B cell (primary cell): Measurements from ENCODE around the gene TEAD1.

Experiments
- EZH2 ChIP-seq: IDR thresholded peaks from 2 replicates; pipeline ENCODE4 v1.6.1; 2012; ENCODE audit warnings: borderline replicate concordance, low read depth, mild to moderate bottlenecking, moderate library complexity, low read length; ENCODE audit not compliant: insufficient read depth, poor library complexity, severe bottlenecking
- TF ChIP-seq, protein P1 (sequence below): fragments of 200-600 bp; IDR thresholded peaks from one replicate; pipeline ENCODE4 v1.8.0; 2022; ENCODE audit warnings: antibody characterized with exemption, mild to moderate bottlenecking

DNA sequence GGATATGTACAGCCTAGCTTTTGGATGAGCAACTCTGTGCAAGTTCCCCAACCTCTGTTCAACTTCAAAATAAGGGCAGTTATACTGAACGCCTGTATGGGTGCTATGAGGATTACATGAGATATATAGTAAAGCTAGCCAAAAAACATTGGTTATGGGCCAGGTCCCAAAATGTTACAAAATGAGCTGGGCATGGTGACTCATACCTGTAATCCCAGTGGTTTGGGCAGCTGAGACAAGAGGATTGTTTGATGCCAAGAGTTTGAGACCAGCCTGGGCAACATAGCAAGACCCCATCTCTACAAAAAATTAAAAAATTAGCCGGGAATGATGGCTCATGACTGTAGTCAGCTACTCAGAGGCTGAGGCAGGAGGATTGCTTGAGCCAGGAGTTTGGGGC, 118.4 kb downstream of the TEAD1 start:
- TF ChIP-seq, protein P1, sequence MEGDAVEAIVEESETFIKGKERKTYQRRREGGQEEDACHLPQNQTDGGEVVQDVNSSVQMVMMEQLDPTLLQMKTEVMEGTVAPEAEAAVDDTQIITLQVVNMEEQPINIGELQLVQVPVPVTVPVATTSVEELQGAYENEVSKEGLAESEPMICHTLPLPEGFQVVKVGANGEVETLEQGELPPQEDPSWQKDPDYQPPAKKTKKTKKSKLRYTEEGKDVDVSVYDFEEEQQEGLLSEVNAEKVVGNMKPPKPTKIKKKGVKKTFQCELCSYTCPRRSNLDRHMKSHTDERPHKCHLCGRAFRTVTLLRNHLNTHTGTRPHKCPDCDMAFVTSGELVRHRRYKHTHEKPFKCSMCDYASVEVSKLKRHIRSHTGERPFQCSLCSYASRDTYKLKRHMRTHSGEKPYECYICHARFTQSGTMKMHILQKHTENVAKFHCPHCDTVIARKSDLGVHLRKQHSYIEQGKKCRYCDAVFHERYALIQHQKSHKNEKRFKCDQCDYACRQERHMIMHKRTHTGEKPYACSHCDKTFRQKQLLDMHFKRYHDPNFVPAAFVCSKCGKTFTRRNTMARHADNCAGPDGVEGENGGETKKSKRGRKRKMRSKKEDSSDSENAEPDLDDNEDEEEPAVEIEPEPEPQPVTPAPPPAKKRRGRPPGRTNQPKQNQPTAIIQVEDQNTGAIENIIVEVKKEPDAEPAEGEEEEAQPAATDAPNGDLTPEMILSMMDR = no peak
- TF ChIP-seq EZH2 = no peak
